Stimulated activated CD4-positive, alpha-beta T cell treated with anti-CD3 and anti-CD28 coated beads, Interleukin-15, amount 100 ng/mL, for 48 hours (primary cell): ENCODE measurements around the gene CADPS.

Source experiments
- DNase-seq, 2 donors: peaks; one replicate each; pipeline ENCODE4 v3.0.0-alpha.2; 2020; ENCODE audit warnings: low read depth in 2 of 2

Gene CADPS

GRCh38 chr3:62638316-62638715 lies 236.9 kb downstream of the CADPS start:
- no peak for DNase-seq

GRCh38 chr3:62636235-62636826 lies 238.9 kb downstream of the CADPS start:
- no peak for DNase-seq

- DNase-seq: no peak
These were observed 242.5 kb downstream of the CADPS start for GRCh38 chr3:62632510-62633294.

- no peak for DNase-seq
These were observed 243.7 kb downstream of the CADPS start for GRCh38 chr3:62631488-62631887.

GRCh38 chr3:62630664-62631063 lies 244.6 kb downstream of the CADPS start:
- no peak for DNase-seq

- no peak for DNase-seq
These were observed 249.9 kb downstream of the CADPS start for GRCh38 chr3:62625268-62625667.

- DNase-seq: no peak
These were observed 251.0 kb downstream of the CADPS start for GRCh38 chr3:62624185-62624584.

GRCh38 chr3:62622553-62623174 lies 252.6 kb downstream of the CADPS start:
- DNase-seq: no peak

- no peak for DNase-seq
These were observed 253.3 kb downstream of the CADPS start for GRCh38 chr3:62621925-62622324.

- no peak for DNase-seq
These were observed 254.0 kb downstream of the CADPS start for GRCh38 chr3:62621176-62621575.

GRCh38 chr3:62615258-62615849 lies 259.9 kb downstream of the CADPS start:
- DNase-seq: no peak

GRCh38 chr3:62614527-62614926 lies 260.7 kb downstream of the CADPS start:
- DNase-seq: no peak

- no peak for DNase-seq
These were observed 263.5 kb downstream of the CADPS start for GRCh38 chr3:62611541-62612240.

GRCh38 chr3:62607287-62608029 lies 267.8 kb downstream of the CADPS start:
- DNase-seq: no peak

- DNase-seq: no peak
These were observed 269.7 kb downstream of the CADPS start for GRCh38 chr3:62605413-62606068.

GRCh38 chr3:62604751-62605351 lies 270.4 kb downstream of the CADPS start:
- no peak for DNase-seq

- no peak for DNase-seq
These were observed 270.9 kb downstream of the CADPS start for GRCh38 chr3:62604298-62604697.

GRCh38 chr3:62602987-62603386 lies 272.2 kb downstream of the CADPS start:
- DNase-seq: no peak

GRCh38 chr3:62602129-62602770 lies 273.0 kb downstream of the CADPS start:
- DNase-seq: no peak
